Fibroblast of pulmonary artery (primary cell): Measurements from ENCODE around the gene CRELD2.

Experiments used
- DNase-seq: peaks from one replicate; pipeline ENCODE4 v3.0.0-alpha.2; 2010; ENCODE audit warnings: low read depth
- H3K4me3 ChIP-seq: replicated peaks from 2 replicates; pipeline ENCODE4 v1.5.1; 2011; ENCODE audit warnings: low read depth, mild to moderate bottlenecking, control low read depth, low read length, moderate library complexity
- CTCF ChIP-seq: IDR thresholded peaks from 2 replicates; pipeline ENCODE4 v1.5.1; 2011; ENCODE audit warnings: mild to moderate bottlenecking, control low read depth, low read length, inconsistent platforms; ENCODE audit errors: missing control alignments

The CRELD2 gene

GRCh38 chr22:49887702-49888101 is 30.7 kb upstream of the CRELD2 start:
- DNase-seq: no peak
- H3K4me3 ChIP-seq: no peak overlapping the region
- TF ChIP-seq CTCF: no peak

DNA sequence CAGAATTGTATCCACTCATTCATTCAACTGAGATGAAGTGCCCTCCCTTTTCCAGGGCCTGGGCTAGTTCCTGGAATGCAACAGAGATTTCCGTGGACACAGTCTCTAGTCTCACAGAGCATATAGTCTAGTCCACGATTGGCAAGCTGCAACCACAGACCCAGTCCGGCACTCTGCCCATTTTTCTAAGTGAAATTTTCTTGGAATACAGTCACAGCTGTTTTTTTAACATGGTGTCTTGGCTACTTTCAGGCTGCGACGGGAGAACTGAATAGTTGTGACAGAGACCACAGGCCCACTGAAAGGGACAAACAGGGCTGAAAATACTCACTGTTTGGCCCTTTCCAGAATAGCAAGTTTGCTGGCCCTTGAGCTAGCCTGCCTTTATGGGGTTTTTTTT is 29.4 kb upstream of the CRELD2 start:
- DNase-seq: no peak
- H3K4me3 ChIP-seq: no peak overlapping the region
- no peak for TF ChIP-seq CTCF

DNA sequence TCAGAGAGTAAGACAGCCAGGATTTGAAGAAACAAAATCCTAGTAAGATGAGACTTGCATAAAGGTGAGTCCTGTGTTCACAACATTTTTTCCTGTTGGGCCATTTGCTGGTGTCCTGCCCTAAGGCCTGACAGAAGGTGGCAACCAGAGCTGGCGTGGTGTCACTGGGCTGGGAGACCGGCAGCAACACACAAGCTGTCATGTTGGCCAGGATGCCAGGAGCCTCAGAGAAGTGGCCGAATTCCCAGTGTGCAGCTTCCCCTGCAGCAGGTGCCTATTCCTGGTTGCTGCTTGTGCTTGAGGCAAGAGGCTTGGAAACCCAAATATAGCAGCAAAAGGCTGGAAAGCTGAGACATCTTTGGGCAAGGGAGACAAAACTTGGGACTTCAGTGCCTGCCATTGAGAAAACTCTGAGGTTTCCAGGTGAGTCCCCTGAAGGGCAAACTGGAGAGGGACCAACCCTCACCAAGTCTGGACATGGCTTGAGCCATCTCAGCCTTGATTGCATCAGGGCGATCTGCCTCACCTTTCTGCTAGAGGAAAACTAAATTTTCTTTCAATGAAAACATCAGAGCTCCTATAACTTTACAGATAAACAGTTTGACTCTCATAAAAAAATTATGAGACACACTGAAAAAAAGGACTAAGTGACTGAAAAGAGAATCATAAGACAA is 26.1 kb upstream of the CRELD2 start:
- H3K4me3 ChIP-seq: no peak overlapping the region
- TF ChIP-seq CTCF: no peak
- no peak for DNase-seq

DNA sequence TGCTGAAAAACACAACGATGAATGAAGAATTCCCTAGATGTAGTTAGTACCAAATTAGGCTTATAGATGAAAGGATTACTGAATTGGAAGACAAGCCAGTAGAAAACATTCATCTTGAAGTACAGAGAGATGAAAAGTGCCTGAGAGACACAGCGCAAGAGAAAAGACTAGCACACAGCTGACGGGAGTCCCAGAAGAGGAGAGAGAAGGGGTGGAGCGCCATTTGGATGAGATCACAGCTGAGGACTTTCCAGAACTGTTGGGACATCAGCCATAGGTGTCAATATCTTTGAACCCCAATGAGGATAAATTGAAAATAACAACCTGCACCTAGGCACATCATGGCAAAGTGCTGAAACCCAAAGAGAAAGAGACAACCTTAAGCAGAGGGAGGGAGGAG is 25.4 kb upstream of the CRELD2 start:
- no peak for TF ChIP-seq CTCF
- H3K4me3 ChIP-seq: no peak overlapping the region
- no peak for DNase-seq

DNA sequence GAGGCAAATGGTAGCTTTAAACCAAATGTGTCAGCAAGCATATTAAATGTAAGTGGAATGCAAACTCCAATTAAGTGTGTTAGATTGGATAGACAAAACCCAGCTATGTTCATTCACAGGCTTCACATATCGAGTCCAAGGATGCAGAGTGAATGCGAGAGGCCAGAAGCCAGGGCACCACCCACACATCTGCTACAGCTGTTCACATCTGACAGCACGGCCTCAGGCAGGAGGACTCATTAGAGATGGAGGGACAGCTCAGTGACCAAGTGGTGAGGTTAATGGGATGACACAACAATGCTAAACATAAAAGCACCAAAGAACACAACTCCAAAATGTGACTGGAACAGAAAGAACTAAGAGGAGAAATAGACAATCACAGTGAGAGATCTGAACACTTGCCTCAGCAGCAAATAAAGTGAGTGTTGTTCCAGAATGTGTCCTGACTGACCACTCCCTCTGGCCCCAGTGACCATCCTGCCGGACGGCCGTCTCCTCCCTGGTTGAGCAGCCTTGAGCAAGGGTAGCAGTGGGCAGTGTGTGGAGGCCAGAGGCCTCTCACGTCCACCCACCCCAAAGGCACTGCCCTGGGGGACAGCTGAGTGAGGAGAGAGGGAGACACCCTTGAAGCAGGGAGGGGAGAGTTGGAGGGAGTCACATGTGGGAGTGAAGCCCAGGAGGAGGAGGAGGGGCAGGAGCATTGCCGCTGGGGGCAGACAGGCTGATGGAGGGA is 23.9 kb upstream of the CRELD2 start:
- TF ChIP-seq CTCF: no peak
- DNase-seq: no peak
- H3K4me3 ChIP-seq: no peak overlapping the region

- no peak for TF ChIP-seq CTCF
- no peak for DNase-seq
These were observed 22.2 kb upstream of the CRELD2 start for GRCh38 chr22:49896201-49896600.

More at GRCh38 chr22:49896201-49896600, 22.2 kb upstream of the CRELD2 start:
- no peak overlapping the region for H3K4me3 ChIP-seq
